Measurements from ENCODE around the gene HOTAIR. TPM values are rescaled to one million over a fixed set of nuclear protein-coding genes. Genes with fewer than 3 reads are reported as not detected.

HOTAIR gene
- polyA plus RNA-seq, 3 donors, result not detected

DNA sequence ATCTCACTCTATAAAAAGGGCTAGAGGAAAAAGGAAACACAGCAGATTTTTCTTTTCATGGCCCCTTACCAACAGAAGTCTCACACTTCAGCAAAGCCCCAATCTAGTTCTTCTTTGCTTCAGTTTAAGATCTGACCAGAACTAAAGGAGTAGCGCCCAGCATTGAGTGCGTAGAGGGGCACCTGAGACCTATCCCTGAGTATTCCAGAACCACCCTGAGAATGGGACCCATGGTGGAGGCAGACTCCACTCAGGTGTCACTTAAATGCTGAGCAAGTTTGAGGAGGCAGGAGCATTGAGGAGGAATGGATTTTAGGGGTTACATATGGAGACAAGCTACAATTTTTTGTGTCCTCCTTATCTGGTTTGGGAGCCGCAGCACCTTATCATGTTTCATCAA, 3.6 kb downstream of the HOTAIR start:
- no peak overlapping the region for H3K9ac ChIP-seq (ENCODE audit: insufficient read depth, low read length, poor library complexity, severe bottlenecking)
- Mint-ChIP-seq H3K4me3 (peak overlapping the region in 1 of 2 donors; percentile 75), H3K36me3 (peaks cover 7 to 29% of the 10 kb centered on the region in 2 donors), H3K9me3 (peaks cover 6 to 71% (median 45%) of the 10 kb centered on the region in 7 donors), H3K27ac (no peak overlapping the region), H3K4me1 (peaks cover 36% of the 10 kb centered on the region), H3K27me3 (ENCODE audit: low read depth in 3 of 3) (peaks cover 97 to 100% (median 99%) of the 10 kb centered on the region in 3 donors)
- no peak overlapping the region for H3K4me2 ChIP-seq (replicated peaks; ENCODE audit: extremely low read depth, low read length, poor library complexity, severe bottlenecking)
- no peak for DNase-seq
- peaks cover 100% of the 10 kb centered on the region in 2 donors for H3K27me3 ChIP-seq (ENCODE audit: control insufficient read depth in 2 of 2, insufficient read depth in 2 of 2, low read length in 2 of 2)
- TF ChIP-seq, protein P1, sequence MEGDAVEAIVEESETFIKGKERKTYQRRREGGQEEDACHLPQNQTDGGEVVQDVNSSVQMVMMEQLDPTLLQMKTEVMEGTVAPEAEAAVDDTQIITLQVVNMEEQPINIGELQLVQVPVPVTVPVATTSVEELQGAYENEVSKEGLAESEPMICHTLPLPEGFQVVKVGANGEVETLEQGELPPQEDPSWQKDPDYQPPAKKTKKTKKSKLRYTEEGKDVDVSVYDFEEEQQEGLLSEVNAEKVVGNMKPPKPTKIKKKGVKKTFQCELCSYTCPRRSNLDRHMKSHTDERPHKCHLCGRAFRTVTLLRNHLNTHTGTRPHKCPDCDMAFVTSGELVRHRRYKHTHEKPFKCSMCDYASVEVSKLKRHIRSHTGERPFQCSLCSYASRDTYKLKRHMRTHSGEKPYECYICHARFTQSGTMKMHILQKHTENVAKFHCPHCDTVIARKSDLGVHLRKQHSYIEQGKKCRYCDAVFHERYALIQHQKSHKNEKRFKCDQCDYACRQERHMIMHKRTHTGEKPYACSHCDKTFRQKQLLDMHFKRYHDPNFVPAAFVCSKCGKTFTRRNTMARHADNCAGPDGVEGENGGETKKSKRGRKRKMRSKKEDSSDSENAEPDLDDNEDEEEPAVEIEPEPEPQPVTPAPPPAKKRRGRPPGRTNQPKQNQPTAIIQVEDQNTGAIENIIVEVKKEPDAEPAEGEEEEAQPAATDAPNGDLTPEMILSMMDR (IDR thresholded peaks at IDR 0.05), result no peak
- no peaks in the 10 kb centered on the region for H4K20me1 ChIP-seq (ENCODE audit: insufficient read depth, low read length)
- intact Hi-C loops (cut with micrococcal nuclease), result loop anchor here in 1 of 2 donors (10.0 kb wide), 1 partner anchor 64 kb away; the partner anchor contains the start of gene HOXC5
- H3K4me1 ChIP-seq (ENCODE audit: control insufficient read depth in 1 of 2, insufficient read depth in 2 of 2, low read length in 2 of 2), result peaks cover 10 to 23% of the 10 kb centered on the region in 2 donors
- no CpG with 5 or more reads among the region's 3 CpGs for WGBS (ENCODE audit: insufficient coverage)
- no peak overlapping the region for H2AFZ ChIP-seq (ENCODE audit: insufficient read depth, low read depth, low read length, poor library complexity, severe bottlenecking)
- H3K4me3 ChIP-seq (replicated peaks in 1 of 3; ENCODE audit: low read depth in 2 of 3, low read length in 3 of 3), result no peak overlapping the region
- H3K9me3 ChIP-seq (replicated peaks in 1 of 2; ENCODE audit: control insufficient read depth in 1 of 2, insufficient read depth in 1 of 2, low read length in 2 of 2), result peaks cover 20 to 83% of the 10 kb centered on the region in 2 donors
- no peaks in the 10 kb centered on the region for H3K79me2 ChIP-seq (ENCODE audit: insufficient read depth, low read length)
- no peak overlapping the region for H3K27ac ChIP-seq (ENCODE audit: low read depth in 1 of 2, low read length in 2 of 2)
- H3K36me3 ChIP-seq (replicated peaks in 1 of 2; ENCODE audit: control insufficient read depth in 1 of 2, insufficient read depth in 2 of 2, low read length in 2 of 2), result no peaks in the 10 kb centered on the region

DNA sequence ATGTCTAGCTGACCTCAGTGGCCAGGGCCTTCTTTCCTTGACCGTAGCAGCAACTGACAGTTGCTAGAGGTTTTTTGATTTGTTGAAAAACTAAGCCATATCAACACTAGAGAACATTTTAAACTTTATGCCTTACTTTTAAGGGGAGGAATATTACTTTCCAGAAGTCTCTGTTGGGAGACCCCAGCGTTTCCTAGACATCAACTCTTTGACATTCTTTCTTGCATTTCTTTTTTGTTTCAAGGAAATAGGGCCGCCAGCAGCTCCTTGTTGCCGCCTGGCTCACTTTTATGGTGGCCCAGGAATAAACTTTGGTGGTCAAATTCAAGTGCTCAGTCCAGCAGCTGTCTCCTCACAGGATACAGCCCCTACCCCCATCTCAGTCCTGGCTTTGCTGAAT, 4.3 kb downstream of the HOTAIR start:
- peaks cover 17 to 83% of the 10 kb centered on the region in 2 donors for H3K9me3 ChIP-seq (replicated peaks in 1 of 2; ENCODE audit: control insufficient read depth in 1 of 2, insufficient read depth in 1 of 2, low read length in 2 of 2)
- DNase-seq, result no peak
- no peak overlapping the region for H3K9ac ChIP-seq (ENCODE audit: insufficient read depth, low read length, poor library complexity, severe bottlenecking)
- H2AFZ ChIP-seq (ENCODE audit: insufficient read depth, low read depth, low read length, poor library complexity, severe bottlenecking), result no peak overlapping the region
- no peak overlapping the region for H3K27ac Mint-ChIP-seq
- peaks cover 10 to 30% of the 10 kb centered on the region in 2 donors for H3K36me3 Mint-ChIP-seq
- intact Hi-C loops (cut with micrococcal nuclease), result loop anchor here in 1 of 2 donors (10.0 kb wide), 1 partner anchor 64 kb away; the partner anchor contains the start of gene HOXC5
- H3K36me3 ChIP-seq (replicated peaks in 1 of 2; ENCODE audit: control insufficient read depth in 1 of 2, insufficient read depth in 2 of 2, low read length in 2 of 2), result no peaks in the 10 kb centered on the region
- H3K9me3 Mint-ChIP-seq, result peaks cover 8 to 71% (median 45%) of the 10 kb centered on the region in 7 donors
- peaks cover 38% of the 10 kb centered on the region for H3K4me1 Mint-ChIP-seq
- peaks cover 97 to 100% (median 99%) of the 10 kb centered on the region in 3 donors for H3K27me3 Mint-ChIP-seq (ENCODE audit: low read depth in 3 of 3)
- H3K27me3 ChIP-seq (ENCODE audit: control insufficient read depth in 2 of 2, insufficient read depth in 2 of 2, low read length in 2 of 2), result peaks cover 100% of the 10 kb centered on the region in 2 donors
- H3K4me3 Mint-ChIP-seq, result peak overlapping the region in 1 of 2 donors; percentile 75
- WGBS (ENCODE audit: insufficient coverage), result 12% methylated on average over 3 of the region's 4 CpGs
- H3K4me1 ChIP-seq (ENCODE audit: control insufficient read depth in 1 of 2, insufficient read depth in 2 of 2, low read length in 2 of 2), result peaks cover 10 to 22% of the 10 kb centered on the region in 2 donors
- H3K27ac ChIP-seq (ENCODE audit: low read depth in 1 of 2, low read length in 2 of 2), result no peak overlapping the region
- no peak overlapping the region for H3K4me2 ChIP-seq (replicated peaks; ENCODE audit: extremely low read depth, low read length, poor library complexity, severe bottlenecking)
- H3K79me2 ChIP-seq (ENCODE audit: insufficient read depth, low read length), result no peaks in the 10 kb centered on the region
- H4K20me1 ChIP-seq (ENCODE audit: insufficient read depth, low read length), result no peaks in the 10 kb centered on the region
- H3K4me3 ChIP-seq (replicated peaks in 1 of 3; ENCODE audit: low read depth in 2 of 3, low read length in 3 of 3), result no peak overlapping the region
- TF ChIP-seq, protein P1 (IDR thresholded peaks at IDR 0.05), result no peak
